Measurements from ENCODE around the gene SPAG4. TPM values are rescaled to one million over a fixed set of nuclear protein-coding genes. Genes with fewer than 3 reads are reported as not detected.

Gene SPAG4
- total and polyA plus RNA-seq, 2 donors (not counting 1 experiment from before 2014, with no cell fraction given), result 4.3 to 6.6 TPM

DNA sequence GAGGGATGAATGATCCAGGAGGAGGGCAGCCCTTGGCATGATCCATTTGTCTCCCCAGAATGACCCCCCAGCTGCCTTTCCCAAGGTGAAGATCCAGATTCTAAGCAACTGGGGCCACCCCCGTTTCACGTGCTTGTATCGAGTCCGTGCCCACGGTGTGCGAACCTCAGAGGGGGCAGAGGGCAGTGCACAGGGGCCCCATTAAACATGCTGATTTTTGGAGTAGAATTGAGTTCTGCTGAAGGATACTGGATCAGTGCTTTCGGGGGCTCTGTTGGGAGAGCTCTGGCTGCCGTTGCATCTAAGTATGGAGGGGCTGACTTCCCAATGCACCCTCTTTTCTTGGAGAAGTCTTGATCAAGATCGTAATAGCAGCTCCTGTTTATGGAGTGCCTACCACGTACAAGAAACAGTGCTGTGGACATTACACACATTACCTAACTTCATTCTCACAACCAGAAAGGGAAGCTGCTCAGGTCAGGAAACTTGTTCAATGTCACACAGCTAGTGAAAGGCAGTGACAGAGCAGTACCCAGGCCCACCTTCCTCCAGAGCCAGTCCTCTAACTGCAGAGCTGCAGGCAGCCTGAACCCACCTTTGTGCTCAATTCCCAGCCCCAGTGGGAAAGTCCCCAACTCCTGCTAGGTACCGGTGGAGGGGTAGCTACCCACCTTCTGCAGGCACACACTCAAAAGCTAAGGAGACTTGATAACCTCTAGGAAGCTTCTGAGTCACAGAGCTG lies 5.4 kb downstream of the SPAG4 start:
- H3K4me2 ChIP-seq (ENCODE audit: extremely low read depth, insufficient read depth, low read length), result no peak overlapping the region
- TF ChIP-seq EZH2 (IDR thresholded peaks at IDR 0.05; ENCODE audit: low read length, missing control alignments), result no peak
- TF ChIP-seq, protein P1, sequence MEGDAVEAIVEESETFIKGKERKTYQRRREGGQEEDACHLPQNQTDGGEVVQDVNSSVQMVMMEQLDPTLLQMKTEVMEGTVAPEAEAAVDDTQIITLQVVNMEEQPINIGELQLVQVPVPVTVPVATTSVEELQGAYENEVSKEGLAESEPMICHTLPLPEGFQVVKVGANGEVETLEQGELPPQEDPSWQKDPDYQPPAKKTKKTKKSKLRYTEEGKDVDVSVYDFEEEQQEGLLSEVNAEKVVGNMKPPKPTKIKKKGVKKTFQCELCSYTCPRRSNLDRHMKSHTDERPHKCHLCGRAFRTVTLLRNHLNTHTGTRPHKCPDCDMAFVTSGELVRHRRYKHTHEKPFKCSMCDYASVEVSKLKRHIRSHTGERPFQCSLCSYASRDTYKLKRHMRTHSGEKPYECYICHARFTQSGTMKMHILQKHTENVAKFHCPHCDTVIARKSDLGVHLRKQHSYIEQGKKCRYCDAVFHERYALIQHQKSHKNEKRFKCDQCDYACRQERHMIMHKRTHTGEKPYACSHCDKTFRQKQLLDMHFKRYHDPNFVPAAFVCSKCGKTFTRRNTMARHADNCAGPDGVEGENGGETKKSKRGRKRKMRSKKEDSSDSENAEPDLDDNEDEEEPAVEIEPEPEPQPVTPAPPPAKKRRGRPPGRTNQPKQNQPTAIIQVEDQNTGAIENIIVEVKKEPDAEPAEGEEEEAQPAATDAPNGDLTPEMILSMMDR (conservative IDR thresholded peaks at IDR 0.05 in 1 of 2, IDR thresholded peaks at IDR 0.05 in 1 of 2; ENCODE audit: low read depth in 1 of 2, low read length in 2 of 2), result no peak
- H3K9ac ChIP-seq (ENCODE audit: insufficient read depth, low read length), result no peak overlapping the region
- no peaks in the 10 kb centered on the region for H3K9me3 ChIP-seq (ENCODE audit: control insufficient read depth, insufficient read depth, low read depth, low read length)
- no peaks in the 10 kb centered on the region for H3K79me2 ChIP-seq (ENCODE audit: control insufficient read depth, insufficient read depth, low read length)
- peaks cover 8% of the 10 kb centered on the region for H3K36me3 ChIP-seq (ENCODE audit: control insufficient read depth, insufficient read depth, low read length)
- no peak for DNase-seq (ENCODE audit: low read depth in 2 of 2)
- H3K27me3 ChIP-seq (ENCODE audit: control insufficient read depth, insufficient read depth, low read length), result no peaks in the 10 kb centered on the region
- H2AFZ ChIP-seq (ENCODE audit: low read length), result no peak overlapping the region
- H3K4me3 ChIP-seq (replicated peaks in 1 of 4; ENCODE audit: control extremely low read depth in 1 of 4, insufficient read depth in 1 of 4, low read depth in 3 of 4, low read length in 4 of 4), result no peak overlapping the region
- peaks cover 16% of the 10 kb centered on the region for H3K4me1 ChIP-seq (ENCODE audit: control insufficient read depth, extremely low read depth, insufficient read depth, low read length)
- H3K27ac ChIP-seq (ENCODE audit: insufficient read depth, low read length), result no peak overlapping the region
- no peaks in the 10 kb centered on the region for H4K20me1 ChIP-seq (ENCODE audit: control insufficient read depth, extremely low read depth, insufficient read depth, low read length)

DNA sequence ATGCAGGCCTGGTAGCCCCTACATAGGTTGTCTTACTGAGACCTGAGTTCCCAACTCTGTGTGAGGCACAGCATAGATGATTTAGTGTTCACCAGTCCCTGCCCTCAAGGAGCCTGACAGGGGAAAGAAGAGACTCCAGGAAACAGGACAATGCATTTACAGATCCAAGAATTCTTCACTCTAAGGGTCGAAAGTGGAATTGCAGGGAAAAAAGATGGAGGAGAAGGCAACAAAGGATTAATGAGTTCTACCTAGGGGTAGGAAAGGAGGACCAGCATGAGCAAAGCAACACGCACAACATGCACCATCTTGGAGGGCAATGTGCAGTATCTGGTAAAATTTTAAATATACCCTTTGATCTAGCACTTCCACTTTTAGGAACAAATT lies 5.9 kb downstream of the SPAG4 start:
- no peak overlapping the region for H3K9ac ChIP-seq (ENCODE audit: insufficient read depth, low read length)
- peaks cover 8% of the 10 kb centered on the region for H3K36me3 ChIP-seq (ENCODE audit: control insufficient read depth, insufficient read depth, low read length)
- TF ChIP-seq, protein P1 (conservative IDR thresholded peaks at IDR 0.05 in 1 of 2, IDR thresholded peaks at IDR 0.05 in 1 of 2; ENCODE audit: low read depth in 1 of 2, low read length in 2 of 2), result peak in 1 of 2 donors; percentile 15
- TF ChIP-seq EZH2 (IDR thresholded peaks at IDR 0.05; ENCODE audit: low read length, missing control alignments), result no peak
- H3K27me3 ChIP-seq (ENCODE audit: control insufficient read depth, insufficient read depth, low read length), result no peaks in the 10 kb centered on the region
- H4K20me1 ChIP-seq (ENCODE audit: control insufficient read depth, extremely low read depth, insufficient read depth, low read length), result no peaks in the 10 kb centered on the region
- H3K4me2 ChIP-seq (ENCODE audit: extremely low read depth, insufficient read depth, low read length), result no peak overlapping the region
- H3K79me2 ChIP-seq (ENCODE audit: control insufficient read depth, insufficient read depth, low read length), result no peaks in the 10 kb centered on the region
- H3K4me1 ChIP-seq (ENCODE audit: control insufficient read depth, extremely low read depth, insufficient read depth, low read length), result peaks cover 16% of the 10 kb centered on the region
- no peak for DNase-seq (ENCODE audit: low read depth in 2 of 2)
- no peak overlapping the region for H2AFZ ChIP-seq (ENCODE audit: low read length)
- H3K4me3 ChIP-seq (replicated peaks in 1 of 4; ENCODE audit: control extremely low read depth in 1 of 4, insufficient read depth in 1 of 4, low read depth in 3 of 4, low read length in 4 of 4), result no peak overlapping the region
- H3K27ac ChIP-seq (ENCODE audit: insufficient read depth, low read length), result no peak overlapping the region
- H3K9me3 ChIP-seq (ENCODE audit: control insufficient read depth, insufficient read depth, low read depth, low read length), result no peaks in the 10 kb centered on the region

DNA sequence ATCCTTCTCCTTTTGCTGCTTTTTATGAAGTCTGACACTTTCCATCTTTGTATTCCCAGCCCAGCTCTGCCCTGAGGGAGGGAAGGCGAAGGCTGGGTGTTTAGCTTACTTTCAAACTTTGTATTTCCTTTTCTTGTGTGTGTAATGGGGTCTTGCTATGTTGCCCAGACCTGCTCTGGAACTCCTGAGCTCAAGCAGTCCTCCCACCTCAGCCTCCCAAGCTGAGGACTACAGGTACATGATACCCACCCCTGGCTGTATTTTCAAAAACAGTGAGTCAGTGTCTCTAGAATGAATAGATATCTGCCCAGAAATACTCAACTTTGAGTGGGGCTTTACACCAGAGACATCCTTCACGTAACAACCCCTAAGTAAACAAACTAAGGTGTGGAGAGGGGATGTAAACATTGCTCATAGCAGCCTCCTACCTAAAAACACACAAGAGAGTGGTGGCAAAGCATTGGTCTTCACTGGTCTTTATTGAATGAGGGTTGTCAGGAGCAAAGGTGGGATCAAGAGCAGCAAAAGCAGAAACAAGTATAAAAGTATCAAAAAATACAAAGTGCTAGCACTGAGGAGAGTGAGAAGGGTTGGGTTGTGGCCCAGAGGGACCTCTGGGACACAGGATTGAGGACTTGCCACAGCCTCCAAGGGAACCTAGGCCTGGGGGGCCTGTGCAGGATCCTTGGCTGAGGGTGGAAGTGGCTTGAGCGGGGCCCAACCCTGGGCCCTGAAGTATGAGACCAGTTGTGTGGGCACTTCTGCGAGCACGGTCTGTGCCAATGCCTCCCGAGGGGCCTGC lies 10.2 kb downstream of the SPAG4 start:
- H3K79me2 ChIP-seq (ENCODE audit: control insufficient read depth, insufficient read depth, low read length), result no peaks in the 10 kb centered on the region
- no peaks in the 10 kb centered on the region for H3K4me1 ChIP-seq (ENCODE audit: control insufficient read depth, extremely low read depth, insufficient read depth, low read length)
- TF ChIP-seq EZH2 (IDR thresholded peaks at IDR 0.05; ENCODE audit: low read length, missing control alignments), result no peak
- TF ChIP-seq, protein P1 (conservative IDR thresholded peaks at IDR 0.05 in 1 of 2, IDR thresholded peaks at IDR 0.05 in 1 of 2; ENCODE audit: low read depth in 1 of 2, low read length in 2 of 2), result no peak
- no peaks in the 10 kb centered on the region for H3K27me3 ChIP-seq (ENCODE audit: control insufficient read depth, insufficient read depth, low read length)
- H3K4me2 ChIP-seq (ENCODE audit: extremely low read depth, insufficient read depth, low read length), result no peak overlapping the region
- H2AFZ ChIP-seq (ENCODE audit: low read length), result no peak overlapping the region
- no peaks in the 10 kb centered on the region for H4K20me1 ChIP-seq (ENCODE audit: control insufficient read depth, extremely low read depth, insufficient read depth, low read length)
- H3K36me3 ChIP-seq (ENCODE audit: control insufficient read depth, insufficient read depth, low read length), result peaks cover 16% of the 10 kb centered on the region
- no peak for DNase-seq (ENCODE audit: low read depth in 2 of 2)
- no peak overlapping the region for H3K4me3 ChIP-seq (replicated peaks in 1 of 4; ENCODE audit: control extremely low read depth in 1 of 4, insufficient read depth in 1 of 4, low read depth in 3 of 4, low read length in 4 of 4)
- H3K9ac ChIP-seq (ENCODE audit: insufficient read depth, low read length), result no peak overlapping the region
- no peak overlapping the region for H3K27ac ChIP-seq (ENCODE audit: insufficient read depth, low read length)
- H3K9me3 ChIP-seq (ENCODE audit: control insufficient read depth, insufficient read depth, low read depth, low read length), result no peaks in the 10 kb centered on the region
